Adrenal gland (tissue), 12 donors: ENCODE data around the gene THG1L. TPM values are rescaled to one million over a fixed set of nuclear protein-coding genes. Genes with fewer than 3 reads are reported as not detected.

Experiments used
- DNase-seq, 7 donors: peaks; one replicate each; pipeline ENCODE4 v3.0.0-alpha.2; 2019 to 2020
- H3K27ac ChIP-seq, 5 donors: fragments of 200-600 bp; sonication (generic) in 4 of 5; 1 replicate in 3 of 5; 2 replicates in 2 of 5; pipeline versions ENCODE4 v1.5.1 to v1.8.0; 2016 to 2020; ENCODE audit warnings: mild to moderate bottlenecking in 1 of 5
- H3K27me3 ChIP-seq: fragments of 200-600 bp; 2 replicates; pipeline ENCODE4 v1.8.0; 2021
- H3K36me3 ChIP-seq, 2 donors: fragments of 200-600 bp; replicated peaks in 1 of 2; 1 replicate in 1 of 2; 2 replicates in 1 of 2; pipeline versions ENCODE4 v1.5.1 to v1.8.0; 2018 to 2022
- H3K4me1 ChIP-seq, 2 donors: fragments of 200-600 bp; replicated peaks in 1 of 2; 1 replicate in 1 of 2; 2 replicates in 1 of 2; pipeline versions ENCODE4 v1.5.1 to v1.8.0; 2018 to 2021
- H3K4me3 ChIP-seq, 4 donors: fragments of 200-600 bp; sonication (generic) in 3 of 4; one replicate each; pipeline ENCODE4 v1.5.1; 2016 to 2018
- H3K9me3 ChIP-seq, 3 donors: fragments of 200-600 bp; sonication (generic) in 1 of 3; replicated peaks in 1 of 3; 1 replicate in 2 of 3; 2 replicates in 1 of 3; pipeline versions ENCODE4 v1.5.1 to v1.8.0; 2016 to 2021
- CTCF ChIP-seq, 6 experiments: fragments of 450-650 bp in 4 of 6; fragments of 200-600 bp in 2 of 6; sonication (generic) in 1 of 6; IDR thresholded peaks; 1 replicate in 5 of 6; 2 replicates in 1 of 6; pipeline versions ENCODE4 v1.5.1 to v1.8.0; 2016 to 2021; ENCODE audit warnings: antibody characterized with exemption in 6 of 6, mild to moderate bottlenecking in 2 of 6, moderate library complexity in 1 of 6
- POLR2A ChIP-seq, 2 donors: fragments of 450-650 bp; IDR thresholded peaks; one replicate each; pipeline ENCODE4 v1.6.1; 2017; ENCODE audit warnings: antibody characterized with exemption in 2 of 2, mild to moderate bottlenecking in 2 of 2, moderate library complexity in 1 of 2
- WGBS, 4 donors: extraction: QIAGEN DNeasy Blood & Tissue Kit in 2 of 4; methylation state at CpG; one replicate each; pipeline versions ENCODE4 v1.1.5 to v1.1.7; 2013 to 2017; 5-methylcytosine and 5-hydroxymethylcytosine counted together
- intact Hi-C, 2 donors: fragments of 100-400 bp; cut with DNase I; formaldehyde crosslinking; loops; one replicate each; pipeline versions ENCODE4 v1.14.1 to v1.15.0; 2022 to 2023
- polyA plus RNA-seq, 3 donors: library from polyadenylated mRNA; stranded (reverse); fragments of 200-250 nt in 2 of 3; fragments of 350-450 nt in 1 of 3; fragmentation: Illumina TruSeq in 1 of 3; extraction: RNeasy Lipid Tissue Mini Kit (QIAGEN cat#74804) in 1 of 3; gene quantifications; one replicate each; pipeline ENCODE4 v1.2.3, GENCODE V29; 2013 to 2014
- total RNA-seq, 9 donors: library from RNA; depleted of rRNA in 4 of 9; stranded (reverse); fragments of >200 nt in 4 of 9; fragments of 120-200 nt in 1 of 9; fragmentation: NEBNext Ultra II Directional in 1 of 9; extraction: Animal tissue kit (Norgen Biotek cat#: 25700) in 1 of 9; gene quantifications; one replicate each; pipeline versions ENCODE4 v1.1.0 to v1.2.4, GENCODE V29; 2013 to 2023
- donor health status: healthy with polysubstance abuse.
- donor health status: Bipolar disorder and iron deficiency.
- donor health status: DM: yes; HTN: yes; CAD: no.
- donor health status: DM: no; HTN: no; CAD: no.
- donor health status: DM: no; HTN: no; CAD: no.
- donor health status: DM: yes; HTN: yes; CAD: no.

The THG1L gene
- total and polyA plus RNA-seq, 12 donors: 8.7 to 27.0 (median 16.8) TPM

- intact Hi-C loops: no loop called here
- Histone ChIP-seq H3K4me3 (no peak overlapping the region), H3K9me3 (no peaks in the 10 kb centered on the region), H3K27me3 (no peaks in the 10 kb centered on the region), H3K36me3 (peaks cover 0 to 28% of the 10 kb centered on the region in 2 donors), H3K4me1 (no peaks in the 10 kb centered on the region), H3K27ac (no peak overlapping the region)
- DNase-seq: no peak
- 91 to 99% (median 98%) methylated on average over 3 of the region's 3 CpGs for WGBS, 4 donors
- TF ChIP-seq CTCF (IDR thresholded peaks at IDR 0.05) (no peak), POLR2A (IDR thresholded peaks at IDR 0.05) (no peak)
Measured at GRCh38 chr5:157756122-157756521, 24.9 kb downstream of the THG1L start.

DNA sequence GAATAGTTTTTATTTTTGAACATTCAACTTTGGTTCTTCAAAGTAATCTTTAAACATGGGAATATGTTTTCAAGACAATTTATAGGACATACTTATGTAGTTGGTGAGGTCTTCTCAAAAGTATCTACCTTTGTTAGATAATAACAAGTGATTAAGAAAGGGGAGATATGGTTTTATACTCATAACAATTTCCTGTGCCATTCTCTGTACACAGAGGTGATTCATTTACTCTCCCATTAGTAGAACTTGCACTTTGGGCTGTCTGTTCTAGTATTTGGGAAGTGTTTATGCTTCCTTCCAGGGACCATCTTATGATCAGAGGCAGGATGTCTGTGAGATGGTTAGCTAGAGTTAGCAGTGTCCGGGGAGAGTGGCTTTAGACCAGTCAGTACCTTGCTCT is 27.5 kb downstream of the THG1L start:
- no peak overlapping the region for H3K27ac ChIP-seq
- peaks cover 0 to 6% of the 10 kb centered on the region in 2 donors for H3K4me1 ChIP-seq
- WGBS, 4 donors: 50 to 100% (median 91%) methylated on average over 1 of the region's 1 CpG
- DNase-seq: no peak
- intact Hi-C loops: no loop called here
- no peaks in the 10 kb centered on the region for H3K27me3 ChIP-seq
- H3K36me3 ChIP-seq: peaks cover 0 to 13% of the 10 kb centered on the region in 2 donors
- H3K9me3 ChIP-seq: no peaks in the 10 kb centered on the region
- TF ChIP-seq CTCF (IDR thresholded peaks at IDR 0.05): no peak
- no peak for TF ChIP-seq POLR2A (IDR thresholded peaks at IDR 0.05)
- H3K4me3 ChIP-seq: no peak overlapping the region

DNA sequence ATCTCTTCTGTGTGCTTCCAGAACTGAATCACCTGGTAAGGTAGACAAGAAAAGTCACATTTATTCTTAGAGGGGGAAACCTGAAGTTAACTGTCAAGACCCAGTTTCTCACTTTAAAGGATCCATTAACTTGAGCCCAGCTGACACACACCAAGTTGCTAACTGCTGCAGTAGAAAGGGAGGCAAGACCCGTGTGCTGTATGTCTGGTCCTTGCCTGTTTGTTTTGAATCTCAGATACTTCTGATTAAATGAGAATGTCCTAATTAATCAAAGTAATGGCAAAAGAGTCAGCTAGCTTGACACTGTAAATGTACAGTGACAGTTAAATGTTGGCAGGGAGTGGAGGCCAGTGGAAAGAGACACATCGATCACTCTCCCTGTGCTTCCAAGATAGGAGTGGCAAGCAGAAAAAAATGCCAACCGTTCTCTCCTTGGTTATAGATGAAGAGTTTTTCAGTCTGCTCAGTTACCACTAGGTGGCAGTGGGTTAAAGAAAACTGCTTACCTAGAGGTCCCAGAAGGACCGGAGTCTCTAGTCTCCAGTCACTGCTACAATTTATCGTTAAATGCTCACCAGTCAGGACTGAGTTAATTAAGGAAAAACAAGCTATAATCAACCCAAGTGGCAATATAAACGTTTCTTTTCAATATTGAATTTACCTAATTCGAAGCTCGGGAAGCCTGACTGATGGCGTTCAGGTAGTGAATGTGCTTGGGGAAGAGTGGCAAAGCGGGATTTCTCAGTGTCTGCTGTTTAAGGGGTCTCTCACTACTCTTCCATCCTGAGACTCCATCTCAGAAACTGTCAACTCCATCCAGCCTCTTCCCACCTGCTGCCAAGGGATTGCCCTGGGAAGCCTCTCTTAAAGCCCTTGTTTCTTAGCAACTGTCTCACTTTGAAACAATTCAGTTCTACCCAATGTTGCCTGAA is 30.7 kb downstream of the THG1L start:
- Histone ChIP-seq H3K27ac (no peak overlapping the region), H3K36me3 (no peaks in the 10 kb centered on the region), H3K4me1 (peaks cover 0 to 6% of the 10 kb centered on the region in 2 donors), H3K4me3 (no peak overlapping the region), H3K9me3 (no peaks in the 10 kb centered on the region), H3K27me3 (no peaks in the 10 kb centered on the region)
- intact Hi-C loops: no loop called here
- DNase-seq: peak; percentile 38 to 67 (median 51)
- TF ChIP-seq CTCF (IDR thresholded peaks at IDR 0.05) (peak; percentile 65 to 88 (median 74)), POLR2A (IDR thresholded peaks at IDR 0.05) (no peak)
- 25 to 31% (median 28%) methylated on average over 10 of the region's 10 CpGs for WGBS, 4 donors

DNA sequence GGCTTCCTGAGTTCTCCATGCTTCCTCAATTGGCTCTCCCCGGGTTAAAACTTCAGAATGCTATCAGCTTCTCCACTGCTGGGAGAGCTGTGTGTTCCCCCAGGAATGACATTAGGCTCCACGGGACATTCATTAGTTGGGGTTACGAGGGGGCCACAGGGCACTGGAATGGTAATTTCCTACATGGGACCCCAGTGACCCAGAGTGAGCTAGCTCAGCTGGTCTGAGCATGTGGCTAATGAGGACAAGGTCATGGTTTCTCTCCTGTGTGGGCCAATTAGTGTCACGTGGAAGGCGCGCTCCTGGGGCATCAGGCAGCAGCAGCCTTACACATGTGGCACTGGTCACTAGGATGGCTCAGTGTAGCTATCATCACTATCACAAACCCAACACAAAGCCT is 33.3 kb downstream of the THG1L start:
- TF ChIP-seq CTCF (IDR thresholded peaks at IDR 0.05) (no peak), POLR2A (IDR thresholded peaks at IDR 0.05) (no peak)
- no peak overlapping the region for H3K4me3 ChIP-seq
- no peaks in the 10 kb centered on the region for H3K9me3 ChIP-seq
- H3K27ac ChIP-seq: no peak overlapping the region
- no peaks in the 10 kb centered on the region for H3K36me3 ChIP-seq
- DNase-seq: peak in 1 of 7 donors; percentile 38
- H3K4me1 ChIP-seq: peaks cover 0 to 6% of the 10 kb centered on the region in 2 donors
- no peaks in the 10 kb centered on the region for H3K27me3 ChIP-seq
- WGBS, 4 donors: 56 to 78% (median 73%) methylated on average over 4 to 6 of the region's 6 CpGs
- intact Hi-C loops: no loop called here
